NCI-H69 (cell line): ENCODE data around the gene MUTYH.

Experiments
- DNase-seq: peaks from one replicate; lab custom pipeline; 2025; lab: John Stamatoyannopoulos, UW

MUTYH gene

DNA sequence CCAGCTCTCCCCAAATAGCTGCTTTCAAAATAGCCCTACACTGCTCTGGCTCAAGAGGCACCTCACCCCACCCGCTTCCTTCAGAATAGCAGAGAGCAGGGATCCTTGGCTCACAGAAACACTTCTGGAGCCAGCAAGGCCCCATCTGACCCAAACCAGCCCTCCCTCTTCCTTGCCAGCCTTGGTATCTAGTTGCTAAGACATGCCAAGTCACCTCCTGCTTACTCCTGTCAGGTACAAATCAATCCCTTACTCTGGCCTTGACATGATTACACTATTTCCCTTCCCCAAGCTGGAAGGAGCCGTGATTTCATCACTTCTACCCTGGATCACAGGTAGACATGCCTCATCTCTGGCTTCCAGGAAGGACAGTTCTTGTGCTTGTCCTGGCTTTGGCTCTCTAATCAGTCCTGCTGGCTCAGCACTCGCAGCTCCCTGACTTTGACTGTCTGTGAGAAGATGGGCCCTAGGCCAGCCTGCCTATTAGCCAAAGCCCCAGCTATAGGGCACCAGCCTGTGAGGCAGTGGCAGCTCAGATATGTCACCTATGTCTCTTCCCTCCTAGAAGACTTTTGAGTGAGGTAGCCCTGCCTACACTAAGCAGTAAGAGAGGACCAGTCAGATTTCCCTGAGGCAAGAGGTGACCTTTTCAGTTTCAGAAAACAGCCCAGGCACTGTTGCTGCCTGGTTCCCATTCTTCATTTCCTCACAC, 8.9 kb upstream of the MUTYH start:
- no peak for DNase-seq

DNA sequence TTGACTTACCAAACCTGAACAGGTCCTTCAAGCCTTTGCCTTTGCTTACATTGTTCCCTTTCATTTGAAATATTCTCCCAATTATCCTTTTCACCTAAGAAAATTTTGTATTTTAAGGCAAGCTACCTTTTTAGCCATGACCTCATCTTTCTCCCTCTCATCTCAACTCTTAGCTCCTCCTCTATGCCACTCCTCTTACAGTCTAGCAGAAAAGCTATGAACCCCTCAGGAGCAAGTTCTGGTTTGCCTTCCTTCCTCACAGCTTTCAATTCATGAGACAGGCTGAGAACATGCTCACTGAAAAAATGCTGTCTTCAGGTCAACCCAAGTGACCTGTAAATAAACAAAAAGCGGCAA, 8.3 kb upstream of the MUTYH start:
- no peak for DNase-seq

DNA sequence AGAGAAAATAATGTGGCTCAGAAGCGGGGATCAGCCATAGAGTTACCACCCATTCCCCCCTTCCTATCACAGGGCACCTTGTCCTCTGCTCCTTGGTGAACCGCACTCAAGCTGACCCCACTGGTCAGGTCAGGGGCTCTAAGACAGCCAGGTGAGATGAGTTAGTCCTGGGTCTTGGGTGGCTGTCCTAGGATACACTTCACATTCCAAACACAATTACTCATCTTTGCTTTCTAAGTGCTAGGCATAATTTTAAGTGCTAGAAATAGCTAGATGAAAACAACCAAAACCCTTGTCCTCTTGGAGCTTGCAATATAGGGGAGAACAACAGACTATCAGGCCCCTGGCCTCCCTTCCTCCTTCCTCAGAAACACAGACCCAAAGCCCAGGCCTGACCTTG, 7.8 kb upstream of the MUTYH start:
- no peak for DNase-seq

- DNase-seq: no peak
These were observed 6.2 kb upstream of the MUTYH start for GRCh38 chr1:45346473-45346872.

DNA sequence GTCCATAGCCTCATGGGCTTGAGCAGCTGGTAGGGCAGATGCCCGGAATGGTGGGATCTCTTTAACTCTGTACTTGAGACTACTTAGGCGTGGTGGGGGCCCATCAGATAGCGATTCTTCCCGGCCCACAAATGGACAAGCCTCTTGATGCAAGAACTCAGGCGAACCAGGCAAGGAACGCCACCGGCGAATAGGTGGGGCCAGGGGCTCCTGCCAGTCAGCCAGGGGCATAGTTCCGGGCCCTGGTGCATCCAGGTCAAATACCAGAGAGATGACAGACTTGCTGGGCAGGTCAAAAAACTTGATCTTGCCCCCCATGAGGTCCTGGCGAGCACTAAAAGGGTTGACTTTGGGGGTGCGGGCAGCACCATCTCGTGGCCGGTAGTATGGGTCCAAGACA, 4.8 kb upstream of the MUTYH start:
- no peak for DNase-seq

DNA sequence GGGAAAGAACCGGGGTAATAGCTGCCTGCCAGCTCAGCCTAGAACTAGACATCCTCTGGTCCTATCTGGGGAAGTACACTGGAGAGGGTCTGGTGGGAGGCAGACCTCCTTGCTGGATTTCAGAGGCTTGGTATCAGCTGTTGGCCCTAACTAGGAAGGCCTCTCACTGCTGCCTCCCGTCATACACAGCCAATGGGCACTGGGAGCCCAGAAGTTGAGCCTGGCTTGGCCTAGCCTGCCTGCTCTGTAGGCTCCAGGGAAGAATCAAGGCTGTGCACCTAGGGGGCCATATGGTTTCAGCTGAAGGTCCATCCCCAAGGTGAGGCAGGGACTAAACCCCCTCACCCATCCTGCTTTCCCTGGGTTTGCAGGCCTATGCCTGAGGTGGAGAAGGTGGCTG, 4.3 kb upstream of the MUTYH start:
- DNase-seq: no peak

GRCh38 chr1:45340816-45341466, 701 bp upstream of the MUTYH start:
- DNase-seq: peak; percentile 40

- DNase-seq: no peak
These were observed 2.5 kb downstream of the MUTYH start for GRCh38 chr1:45337630-45338325.

- no peak for DNase-seq
These were observed 4.3 kb downstream of the MUTYH start for GRCh38 chr1:45335855-45336324.

DNA sequence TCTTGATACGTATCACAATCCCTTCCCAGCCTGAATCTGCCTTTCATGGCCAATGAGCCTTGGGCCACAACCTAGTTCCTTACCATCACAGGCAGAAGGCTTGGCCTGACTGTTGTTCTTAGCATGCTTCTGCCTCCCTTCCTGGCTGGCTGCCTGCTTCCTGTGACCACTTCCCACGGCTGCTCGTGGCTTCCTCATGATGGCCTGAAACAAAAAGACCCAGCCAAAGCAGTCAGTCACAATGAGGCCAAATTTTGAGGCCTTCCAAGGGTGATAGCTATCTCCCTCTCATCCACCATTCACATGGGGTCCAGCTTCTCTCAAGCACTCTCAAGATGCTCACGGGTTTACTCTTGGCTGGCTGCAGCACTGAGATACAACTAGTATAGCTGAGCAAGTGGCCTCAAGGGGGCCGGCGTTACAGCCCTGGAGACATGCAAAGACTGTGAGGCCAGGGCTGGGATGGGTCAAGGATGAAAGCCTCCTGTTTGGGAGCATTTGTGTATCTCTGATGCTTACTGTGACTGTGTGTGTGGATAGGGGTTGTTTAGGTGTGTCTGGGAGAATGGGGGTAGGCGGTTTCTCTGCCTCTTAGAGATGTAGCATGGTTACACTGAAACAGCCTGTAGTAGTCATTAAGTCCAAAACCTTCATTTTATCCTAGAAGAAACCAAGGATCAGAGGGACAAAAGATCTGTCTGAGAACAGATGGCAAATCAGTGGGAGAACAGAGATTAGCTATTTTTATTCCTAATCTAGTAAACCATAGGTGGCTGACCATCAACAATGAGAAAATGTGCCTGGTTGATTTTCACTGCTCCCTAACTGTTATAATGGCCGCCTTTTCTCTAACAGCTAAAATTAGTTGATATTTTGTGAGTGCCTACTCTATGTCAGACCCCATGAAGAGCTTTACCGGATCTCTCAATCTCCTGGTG, 5.7 kb downstream of the MUTYH start:
- DNase-seq: peak; percentile 25

DNA sequence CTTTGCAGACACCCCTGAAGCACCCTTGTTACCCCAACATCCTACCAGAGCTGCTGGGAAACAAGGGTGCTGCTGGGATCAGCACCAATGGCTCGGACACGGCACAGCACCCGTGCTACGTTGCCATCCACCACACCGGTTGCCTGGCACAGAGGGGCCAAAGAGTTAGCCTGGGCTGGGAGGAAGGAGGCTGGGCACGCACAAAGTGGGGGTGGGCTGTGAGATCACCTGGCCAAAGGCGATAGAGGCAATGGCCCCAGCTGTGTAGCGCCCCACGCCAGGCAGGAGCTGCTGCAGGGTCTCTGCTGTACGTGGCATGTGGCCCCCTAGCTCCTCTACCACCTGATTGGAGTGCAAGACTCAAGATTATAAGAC, 7.9 kb downstream of the MUTYH start:
- DNase-seq: no peak

GRCh38 chr1:45331436-45332345, 8.5 kb downstream of the MUTYH start:
- no peak for DNase-seq

- DNase-seq: no peak
These were observed 10.8 kb downstream of the MUTYH start for GRCh38 chr1:45329445-45329844.

- DNase-seq: peak; percentile 49
These were observed 11.6 kb downstream of the MUTYH start for GRCh38 chr1:45328680-45329079.

GRCh38 chr1:45327644-45328515, 12.4 kb downstream of the MUTYH start:
- DNase-seq: peak; percentile 65

DNA sequence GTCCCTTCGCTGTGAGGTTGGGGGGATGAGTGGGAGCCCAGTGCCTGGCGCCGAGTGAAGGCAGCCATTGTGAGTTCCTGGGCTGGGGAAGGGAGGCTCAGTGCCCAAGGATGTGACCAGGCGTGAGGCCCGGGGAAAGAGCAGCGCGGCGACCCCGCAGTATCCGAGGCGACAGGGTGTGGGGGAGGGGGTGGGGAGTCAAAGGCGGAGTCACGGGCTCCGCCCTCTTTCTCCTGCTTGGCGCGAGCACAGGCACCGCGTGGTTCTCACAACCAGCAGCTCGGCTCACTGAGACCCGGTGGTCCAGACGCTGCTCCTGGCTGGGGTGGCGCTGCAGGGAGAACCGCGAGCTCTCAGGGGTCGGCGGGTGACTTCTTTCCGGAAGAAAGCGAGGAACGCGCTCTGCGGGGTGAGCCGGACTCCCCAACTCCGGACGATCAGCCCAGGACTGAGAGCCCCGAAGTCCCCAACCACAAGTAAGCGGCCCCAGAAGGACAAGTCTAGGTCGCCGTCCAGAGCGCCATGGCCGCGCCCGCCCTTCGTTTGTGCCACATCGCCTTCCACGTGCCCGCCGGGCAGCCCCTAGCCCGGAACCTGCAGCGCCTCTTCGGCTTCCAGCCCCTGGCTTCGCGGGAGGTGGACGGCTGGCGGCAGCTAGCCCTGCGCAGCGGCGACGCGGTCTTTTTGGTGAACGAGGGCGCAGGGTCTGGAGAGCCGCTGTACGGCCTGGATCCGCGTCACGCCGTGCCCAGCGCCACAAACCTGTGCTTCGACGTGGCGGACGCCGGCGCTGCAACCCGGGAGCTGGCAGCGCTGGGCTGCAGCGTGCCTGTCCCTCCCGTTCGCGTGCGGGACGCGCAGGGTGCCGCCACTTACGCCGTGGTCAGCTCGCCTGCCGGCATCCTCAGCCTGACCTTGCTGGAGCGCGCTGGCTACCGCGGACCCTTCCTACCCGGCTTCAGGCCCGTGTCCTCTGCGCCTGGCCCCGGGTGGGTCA, 13.3 kb downstream of the MUTYH start, which contains the start of gene HPDL:
Gene HPDL (plus strand): TSS at position 269 of the 997 bp plus-strand sequence. CDS start 254 bp downstream, at position 523.
- peak; percentile 85 for DNase-seq

DNA sequence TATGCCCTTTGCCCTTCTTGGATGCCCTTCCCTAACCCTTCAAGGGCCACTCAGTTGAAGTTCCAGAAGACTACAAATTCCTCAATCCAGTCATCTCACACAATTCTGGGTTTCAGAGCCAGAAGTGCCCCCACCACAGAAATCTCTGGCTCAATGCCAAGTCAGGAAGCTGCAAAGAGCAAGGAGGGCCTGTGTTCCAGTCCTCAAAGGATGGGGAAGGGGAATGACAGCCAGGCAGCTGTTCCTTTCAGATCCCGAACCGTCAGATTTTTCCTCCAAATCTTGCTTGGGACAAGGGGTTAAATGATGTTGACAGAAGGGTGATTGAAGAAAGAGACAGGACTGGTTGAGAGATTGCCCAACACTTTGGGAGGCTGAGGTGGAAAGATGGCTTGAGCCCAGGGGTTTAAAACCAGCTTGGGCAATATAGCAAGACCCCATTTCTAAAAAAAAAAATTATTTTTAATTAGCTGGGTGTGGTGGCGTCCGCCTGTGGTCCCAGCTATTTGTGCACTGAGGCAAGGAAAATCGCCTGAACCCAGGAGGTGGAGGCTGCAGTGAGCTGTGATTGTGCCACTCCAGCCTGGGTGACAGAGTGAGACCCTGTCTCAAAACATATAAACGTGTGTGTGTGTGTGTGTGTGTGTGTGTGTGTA, 14.3 kb downstream of the MUTYH start:
- DNase-seq: peak; percentile 4

- DNase-seq: no peak
These were observed 17.7 kb downstream of the MUTYH start for GRCh38 chr1:45322486-45323040.
